NB4 (cell line): Measurements from ENCODE around the gene FBXO2.

ENCODE experiments used
- MAX ChIP-seq: IDR thresholded peaks from 2 replicates; pipeline ENCODE4 v1.6.1; 2011; ENCODE audit warnings: low read depth, low read length
- MYC ChIP-seq: IDR thresholded peaks from 2 replicates; pipeline ENCODE4 v1.6.1; 2011; ENCODE audit warnings: low read depth, low read length
- POLR2A ChIP-seq: IDR thresholded peaks from 2 replicates; pipeline ENCODE4 v1.6.1; 2011; ENCODE audit warnings: mild to moderate bottlenecking; ENCODE audit not compliant: insufficient read length; ENCODE audit errors: extremely low read depth
- TF ChIP-seq, protein P1 (sequence below): IDR thresholded peaks from one replicate; pipeline ENCODE4 v1.5.1; 2012; ENCODE audit warnings: low read depth, low read length

- TF ChIP-seq, protein P1, sequence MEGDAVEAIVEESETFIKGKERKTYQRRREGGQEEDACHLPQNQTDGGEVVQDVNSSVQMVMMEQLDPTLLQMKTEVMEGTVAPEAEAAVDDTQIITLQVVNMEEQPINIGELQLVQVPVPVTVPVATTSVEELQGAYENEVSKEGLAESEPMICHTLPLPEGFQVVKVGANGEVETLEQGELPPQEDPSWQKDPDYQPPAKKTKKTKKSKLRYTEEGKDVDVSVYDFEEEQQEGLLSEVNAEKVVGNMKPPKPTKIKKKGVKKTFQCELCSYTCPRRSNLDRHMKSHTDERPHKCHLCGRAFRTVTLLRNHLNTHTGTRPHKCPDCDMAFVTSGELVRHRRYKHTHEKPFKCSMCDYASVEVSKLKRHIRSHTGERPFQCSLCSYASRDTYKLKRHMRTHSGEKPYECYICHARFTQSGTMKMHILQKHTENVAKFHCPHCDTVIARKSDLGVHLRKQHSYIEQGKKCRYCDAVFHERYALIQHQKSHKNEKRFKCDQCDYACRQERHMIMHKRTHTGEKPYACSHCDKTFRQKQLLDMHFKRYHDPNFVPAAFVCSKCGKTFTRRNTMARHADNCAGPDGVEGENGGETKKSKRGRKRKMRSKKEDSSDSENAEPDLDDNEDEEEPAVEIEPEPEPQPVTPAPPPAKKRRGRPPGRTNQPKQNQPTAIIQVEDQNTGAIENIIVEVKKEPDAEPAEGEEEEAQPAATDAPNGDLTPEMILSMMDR: no peak
- TF ChIP-seq POLR2A: no peak
- TF ChIP-seq MYC: no peak
- TF ChIP-seq MAX: no peak
Measured at GRCh38 chr1:11680270-11681070, 26.2 kb upstream of the FBXO2 start.
